GM19324 (cell line): ENCODE measurements around the gene HAS3.

ENCODE experiments used
- ATAC-seq: cut with Tn5 transposase; IDR thresholded peaks from one replicate; pipeline ENCODE4 v1.9.1; 2021; ENCODE audit warnings: mild to moderate bottlenecking, moderate library complexity; ENCODE audit not compliant: unreplicated experiment, low FRiP score

HAS3 gene

DNA sequence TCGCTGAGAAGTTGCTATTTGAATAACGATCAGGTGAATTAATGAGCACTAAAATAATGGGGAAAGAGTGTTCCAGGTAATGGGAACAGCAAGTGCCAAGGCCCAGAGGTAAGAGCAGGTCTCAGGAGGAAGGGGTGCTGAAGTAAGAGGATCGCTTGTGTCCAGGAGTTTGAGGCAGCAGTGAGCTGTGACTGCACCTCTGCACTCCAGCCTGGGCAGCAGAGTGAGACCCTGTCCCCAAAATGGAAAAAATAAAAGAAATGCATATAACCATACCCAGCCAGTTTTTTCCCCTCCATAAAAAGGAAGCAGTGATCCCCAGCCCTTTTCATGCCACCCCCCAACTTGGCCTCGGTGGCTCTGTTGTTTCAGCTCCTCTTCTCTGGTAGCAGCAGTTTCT is 16.8 kb upstream of the HAS3 start:
- ATAC-seq, result no peak

DNA sequence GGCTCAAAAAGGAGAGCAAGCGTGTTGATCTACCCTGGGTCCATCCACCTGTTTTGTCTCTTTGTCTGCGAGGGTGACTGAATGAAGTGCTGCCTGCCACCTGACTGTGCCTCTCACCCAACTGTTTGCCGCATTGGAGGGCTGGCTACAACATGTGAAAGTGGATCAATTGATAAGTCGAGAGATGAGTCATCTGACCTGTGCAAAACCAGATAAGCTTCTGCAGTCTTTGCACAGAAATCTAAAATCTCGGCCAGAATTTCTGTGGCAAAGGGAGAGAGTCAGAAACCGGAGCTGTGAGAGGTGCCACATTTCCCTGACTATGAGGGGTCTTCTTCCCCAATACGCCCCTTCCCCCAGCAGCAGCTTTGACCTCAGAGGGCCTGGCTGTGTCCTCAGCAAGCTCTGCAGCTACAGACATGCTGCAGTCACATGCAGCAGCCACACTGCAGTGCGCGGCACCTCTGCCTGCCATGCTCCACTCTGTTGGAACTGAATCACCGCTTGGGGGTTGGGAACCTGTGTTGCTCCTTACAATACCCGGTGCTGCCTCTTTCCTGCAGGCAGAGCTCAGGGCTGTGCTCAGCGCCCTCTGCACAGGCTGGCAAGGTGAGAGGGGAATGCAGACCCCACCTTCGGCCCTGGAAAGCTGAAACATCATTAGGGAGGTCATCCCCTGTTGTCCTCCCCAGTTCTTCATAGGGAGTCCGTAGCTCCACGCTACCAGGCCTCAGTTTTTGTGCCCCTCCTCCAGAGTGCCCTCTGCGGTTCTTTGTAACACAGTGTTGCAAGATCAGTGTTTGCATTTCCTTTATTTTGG is 16.2 kb upstream of the HAS3 start:
- peak; percentile 54 for ATAC-seq

DNA sequence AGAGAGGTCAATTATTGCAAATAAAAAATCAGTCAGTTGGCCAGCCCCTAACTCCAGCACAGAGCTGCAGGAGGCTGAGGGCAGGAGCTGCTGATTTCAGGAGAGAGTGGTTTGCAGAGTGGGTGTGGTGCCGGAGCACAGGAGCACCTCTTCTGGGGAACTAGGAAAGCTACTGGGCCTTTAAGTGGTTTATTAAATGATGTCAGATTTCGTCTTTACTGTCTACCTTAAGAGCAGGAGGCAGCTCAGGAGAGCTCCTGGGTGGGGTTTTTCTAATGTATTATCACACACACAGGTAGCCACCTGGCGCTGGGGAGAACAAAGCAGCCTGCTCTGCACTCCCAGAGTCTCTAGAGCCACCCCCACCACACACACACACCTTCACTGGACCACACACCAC is 11.5 kb upstream of the HAS3 start:
- ATAC-seq, result no peak

DNA sequence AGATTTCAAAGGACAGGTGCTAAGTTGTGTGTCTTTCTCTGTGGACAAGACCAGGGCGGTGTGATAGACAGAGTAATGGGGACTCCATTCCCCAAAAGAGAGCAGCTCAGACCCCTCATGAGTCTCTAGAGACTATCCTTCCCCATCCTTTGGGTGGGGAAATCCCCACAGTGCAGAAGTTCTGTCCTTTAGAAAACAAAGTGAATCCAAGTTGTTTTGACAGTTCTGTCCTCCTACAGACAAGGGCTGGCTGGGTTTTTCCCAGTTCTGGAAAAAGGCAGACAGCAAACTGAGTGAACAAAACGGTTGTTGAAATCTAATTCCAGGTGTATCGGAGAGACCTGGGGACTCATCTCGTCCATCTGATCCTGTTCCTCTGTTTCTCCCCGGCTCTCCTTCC is 11.0 kb upstream of the HAS3 start:
- ATAC-seq, result no peak

DNA sequence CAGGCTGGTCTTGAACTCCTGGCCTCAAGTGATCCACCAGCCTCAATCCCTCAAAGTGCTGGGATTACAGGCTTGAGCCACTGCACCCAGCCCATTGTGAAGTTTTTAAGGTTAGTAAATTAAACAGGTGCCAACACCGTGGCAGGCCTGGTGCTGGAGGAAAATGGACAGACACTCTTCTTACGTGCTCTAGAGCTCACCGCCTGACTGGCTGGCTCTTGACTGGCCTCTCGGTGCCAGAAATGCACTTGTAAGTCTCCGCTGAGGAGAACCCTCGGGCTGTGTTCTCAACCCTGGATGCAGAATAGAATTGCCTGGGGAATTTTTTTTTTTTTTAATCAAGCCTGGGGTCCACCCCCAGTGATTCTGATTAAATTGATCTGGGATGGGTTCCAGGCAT is 10.3 kb upstream of the HAS3 start:
- ATAC-seq, result no peak

- no peak for ATAC-seq
Measured at GRCh38 chr16:69100071-69100691, 5.3 kb upstream of the HAS3 start.

GRCh38 chr16:69106491-69107315 is 1.2 kb downstream of the HAS3 start:
- no peak for ATAC-seq

- ATAC-seq, result no peak
Measured at GRCh38 chr16:69107316-69107962, 2.0 kb downstream of the HAS3 start.

- no peak for ATAC-seq
Measured at GRCh38 chr16:69108064-69108904, 2.8 kb downstream of the HAS3 start.

- no peak for ATAC-seq
Measured at GRCh38 chr16:69108905-69109252, 3.4 kb downstream of the HAS3 start.

DNA sequence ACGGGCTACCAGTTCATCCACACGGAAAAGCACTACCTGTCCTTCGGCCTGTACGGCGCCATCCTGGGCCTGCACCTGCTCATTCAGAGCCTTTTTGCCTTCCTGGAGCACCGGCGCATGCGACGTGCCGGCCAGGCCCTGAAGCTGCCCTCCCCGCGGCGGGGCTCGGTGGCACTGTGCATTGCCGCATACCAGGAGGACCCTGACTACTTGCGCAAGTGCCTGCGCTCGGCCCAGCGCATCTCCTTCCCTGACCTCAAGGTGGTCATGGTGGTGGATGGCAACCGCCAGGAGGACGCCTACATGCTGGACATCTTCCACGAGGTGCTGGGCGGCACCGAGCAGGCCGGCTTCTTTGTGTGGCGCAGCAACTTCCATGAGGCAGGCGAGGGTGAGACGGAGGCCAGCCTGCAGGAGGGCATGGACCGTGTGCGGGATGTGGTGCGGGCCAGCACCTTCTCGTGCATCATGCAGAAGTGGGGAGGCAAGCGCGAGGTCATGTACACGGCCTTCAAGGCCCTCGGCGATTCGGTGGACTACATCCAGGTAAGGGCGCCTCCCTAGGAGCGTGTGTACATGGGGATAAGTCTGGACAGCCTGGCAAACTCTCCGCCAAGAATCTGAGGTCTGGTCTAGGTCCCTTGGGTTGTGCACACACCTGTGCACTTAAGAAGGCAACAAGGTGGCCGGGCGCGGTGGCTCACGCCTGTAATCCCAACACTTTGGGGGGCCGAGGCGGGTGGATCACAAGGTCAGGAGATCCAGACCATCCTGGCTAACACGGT is 4.2 kb downstream of the HAS3 start:
- ATAC-seq, result no peak

GRCh38 chr16:69110406-69110805 is 5.0 kb downstream of the HAS3 start:
- no peak for ATAC-seq

DNA sequence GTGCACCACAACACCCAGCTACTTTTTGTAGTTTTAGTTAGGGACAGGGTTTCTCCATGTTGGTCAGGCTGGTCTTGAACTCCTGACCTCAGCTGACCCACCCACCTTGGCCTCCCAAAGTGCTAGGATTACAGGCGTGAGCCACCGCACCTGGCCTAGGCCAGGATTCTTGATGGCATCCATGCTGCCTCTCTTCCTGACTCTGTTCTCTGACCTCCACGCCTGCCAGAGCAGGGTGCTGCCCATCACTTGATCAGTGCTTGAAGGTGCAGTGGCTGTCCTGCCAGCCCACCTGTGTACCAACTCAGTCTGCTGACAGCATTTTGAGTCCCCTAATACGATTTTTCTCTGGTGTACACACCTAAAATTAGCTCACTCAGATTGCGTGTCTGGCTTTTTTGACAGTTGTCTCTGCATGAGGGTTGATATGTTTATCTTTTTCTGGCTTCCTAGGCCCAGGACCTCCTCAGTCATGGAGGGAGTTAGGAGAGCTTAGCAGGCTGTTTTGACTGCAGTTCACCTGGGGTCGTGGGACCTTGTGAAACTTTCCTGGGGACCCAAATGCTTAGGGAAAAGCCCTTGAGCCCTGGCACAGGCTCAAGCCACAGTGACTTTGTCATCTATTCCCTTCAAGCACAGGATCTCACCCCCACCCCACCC is 5.9 kb downstream of the HAS3 start:
- ATAC-seq, result no peak

- ATAC-seq, result no peak
Measured at GRCh38 chr16:69111876-69112230, 6.4 kb downstream of the HAS3 start.

DNA sequence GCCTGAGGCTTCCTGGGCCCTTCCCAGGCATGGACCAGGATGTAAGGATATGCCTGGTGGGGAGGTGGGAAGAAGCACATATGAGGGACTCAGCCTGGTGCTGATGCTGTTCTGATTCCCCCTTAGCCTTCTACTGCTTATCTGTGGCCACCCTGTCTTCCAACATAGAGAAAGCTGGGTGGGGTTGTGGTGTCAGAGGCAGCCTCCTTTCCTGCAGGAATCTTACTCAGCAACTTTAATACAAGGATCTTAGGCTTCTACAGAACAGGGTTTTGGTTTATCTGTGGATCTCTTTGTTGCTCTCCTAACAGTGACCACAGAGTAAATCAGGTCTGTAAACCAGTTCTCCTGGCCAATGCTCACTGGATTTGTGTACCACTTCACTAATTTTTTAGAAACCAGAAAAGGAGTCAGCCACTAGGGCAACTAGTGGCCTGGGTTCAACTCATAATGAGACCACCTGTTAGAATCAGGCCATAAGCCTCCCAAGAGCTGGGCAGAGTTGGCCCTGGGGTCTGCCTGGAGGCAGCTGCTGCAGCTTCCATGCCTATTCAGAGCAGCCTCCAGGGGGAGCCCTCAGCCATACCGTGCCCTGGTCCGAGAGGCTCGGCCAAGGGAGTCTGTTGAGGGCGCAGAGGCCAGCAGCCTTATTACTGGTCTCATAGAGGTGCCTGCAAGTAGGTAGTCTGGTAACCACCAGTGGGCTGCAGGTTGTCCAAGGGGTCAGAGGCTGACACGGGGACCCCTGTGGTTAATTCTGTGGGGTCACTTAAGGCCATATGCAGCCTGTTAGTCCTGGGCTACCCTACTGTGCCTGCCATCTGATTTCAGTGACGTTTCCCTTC is 7.1 kb downstream of the HAS3 start:
- ATAC-seq, result peak; percentile 54

- ATAC-seq, result peak; percentile 16
Measured at GRCh38 chr16:69113216-69113615, 7.8 kb downstream of the HAS3 start.

GRCh38 chr16:69114346-69114975 is 9.0 kb downstream of the HAS3 start:
- no peak for ATAC-seq

DNA sequence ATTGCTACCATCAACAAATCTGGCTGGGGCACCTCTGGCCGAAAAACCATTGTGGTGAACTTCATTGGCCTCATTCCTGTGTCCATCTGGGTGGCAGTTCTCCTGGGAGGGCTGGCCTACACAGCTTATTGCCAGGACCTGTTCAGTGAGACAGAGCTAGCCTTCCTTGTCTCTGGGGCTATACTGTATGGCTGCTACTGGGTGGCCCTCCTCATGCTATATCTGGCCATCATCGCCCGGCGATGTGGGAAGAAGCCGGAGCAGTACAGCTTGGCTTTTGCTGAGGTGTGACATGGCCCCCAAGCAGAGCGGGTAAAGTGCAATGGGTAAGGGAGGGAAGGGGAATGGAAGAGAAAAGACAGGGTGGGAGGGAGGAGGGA is 9.5 kb downstream of the HAS3 start:
- ATAC-seq, result no peak
